ENCODE results near the gene RHOBTB3. TPM values are rescaled to one million over a fixed set of nuclear protein-coding genes. Genes with fewer than 3 reads are reported as not detected.

Gene RHOBTB3
- polyA plus RNA-seq, 2 of the 4 experiments (the other 2 are of a cell fraction), result 9.1 to 28.6 TPM

- no peak overlapping the region for H3K4me3 ChIP-seq
- WGBS (ENCODE audit: missing lambda C conversion rate), result 86% methylated on average over 2 of the region's 2 CpGs
- DNase-seq (ENCODE audit: low read depth in 1 of 2, low spot score in 1 of 2), result no peak
- ATAC-seq, result no peak
- CTCF ChIA-PET, result interaction anchor here (0.8 to 1.5 kb wide), 3 partner anchors 13 to 74 kb away, joined by 3 read pairs; partner anchors contain the start of gene RHOBTB3
- no peak overlapping the region for H3K4me2 ChIP-seq
- no peaks in the 10 kb centered on the region for H3K9me3 ChIP-seq
- H3K4me1 ChIP-seq, result no peaks in the 10 kb centered on the region; the same call in 2 of the 3 replicates
- H3K27ac ChIP-seq, result no peak overlapping the region
- POLR2A ChIA-PET, result no interaction called here
- TF ChIP-seq MAX (IDR thresholded peaks at IDR 0.05) (no peak), ZNF302 (CRISPR knock-in tag; IDR thresholded peaks at IDR 0.05) (no peak), RAD21 (conservative IDR thresholded peaks at IDR 0.05 in 1 of 2, IDR thresholded peaks at IDR 0.05 in 1 of 2) (no peak), ATOH8 (CRISPR knock-in tag; IDR thresholded peaks at IDR 0.05; ENCODE audit: low read depth) (no peak), EHMT2 (IDR thresholded peaks at IDR 0.05; ENCODE audit: low read depth) (no peak), PBX3 (IDR thresholded peaks at IDR 0.05) (no peak), FOSB (CRISPR knock-in tag; IDR thresholded peaks at IDR 0.05) (no peak), RARB (CRISPR knock-in tag; IDR thresholded peaks at IDR 0.05) (no peak), SREBF2 (IDR thresholded peaks at IDR 0.05) (no peak), CHD4 (IDR thresholded peaks at IDR 0.05; ENCODE audit: borderline replicate concordance) (no peak), REST (IDR thresholded peaks at IDR 0.05) (no peak), MYC (IDR thresholded peaks at IDR 0.05; ENCODE audit: borderline replicate concordance, low read length) (no peak)
- FAIRE-seq, result no peak
Measured at GRCh38 chr5:95718203-95718602, 12.9 kb upstream of the RHOBTB3 start.

- DNase-seq (ENCODE audit: low read depth in 1 of 2, low spot score in 1 of 2) (no peak), FAIRE-seq (no peak), ATAC-seq (no peak)
- Histone ChIP-seq H3K4me1 (no peaks in the 10 kb centered on the region; the same call in 2 of the 3 replicates), H3K9me3 (no peaks in the 10 kb centered on the region), H3K27ac (no peak overlapping the region), H3K4me2 (no peak overlapping the region), H3K4me3 (no peak overlapping the region)
- CTCF ChIA-PET, result interaction anchor here (0.8 to 1.5 kb wide), 2 partner anchors 13 to 54 kb away, joined by 3 read pairs; partner anchors contain the start of gene RHOBTB3
- POLR2A ChIA-PET, result no interaction called here
- TF ChIP-seq RFX5 (IDR thresholded peaks at IDR 0.05), result no peak
- TF ChIP-seq POLR2A (IDR thresholded peaks at IDR 0.05; ENCODE audit: low read length), result no peak
- TF ChIP-seq USF2 (IDR thresholded peaks at IDR 0.05), result no peak
- no peak for TF ChIP-seq RAD21 (conservative IDR thresholded peaks at IDR 0.05 in 1 of 2, IDR thresholded peaks at IDR 0.05 in 1 of 2)
- TF ChIP-seq REST (IDR thresholded peaks at IDR 0.05), result no peak
- no peak for TF ChIP-seq GATA3 (IDR thresholded peaks at IDR 0.05; ENCODE audit: borderline replicate concordance)
- TF ChIP-seq POLR2AphosphoS2 (conservative IDR thresholded peaks at IDR 0.05; ENCODE audit: low read length), result no peak
- TF ChIP-seq E2F6 (IDR thresholded peaks at IDR 0.05; ENCODE audit: borderline replicate concordance, low read depth), result no peak
- no peak for TF ChIP-seq MAFK (IDR thresholded peaks at IDR 0.05; ENCODE audit: partially characterized antibody)
- no peak for TF ChIP-seq HEYL (CRISPR knock-in tag; IDR thresholded peaks at IDR 0.05)
- TF ChIP-seq PHF8 (IDR thresholded peaks at IDR 0.05; ENCODE audit: borderline replicate concordance, low read depth), result no peak
- no peak for TF ChIP-seq SMC3 (IDR thresholded peaks at IDR 0.05)
- TF ChIP-seq ATOH8 (CRISPR knock-in tag; IDR thresholded peaks at IDR 0.05; ENCODE audit: low read depth), result no peak
- TF ChIP-seq ESRRA (IDR thresholded peaks at IDR 0.05; ENCODE audit: borderline replicate concordance, low read length), result no peak
- no peak for TF ChIP-seq HOXA7 (CRISPR knock-in tag; IDR thresholded peaks at IDR 0.05)
- no peak for TF ChIP-seq CBX8 (IDR thresholded peaks at IDR 0.05)
- 52% methylated on average over 2 of the region's 2 CpGs for WGBS (ENCODE audit: missing lambda C conversion rate)
Measured at GRCh38 chr5:95718738-95719137, 12.4 kb upstream of the RHOBTB3 start.

Data from A549 (cell line).